ENCODE measurements around the gene PTPRD. TPM values are rescaled to one million over a fixed set of nuclear protein-coding genes. Genes with fewer than 3 reads are reported as not detected.
"Not testable (repeated sequence)": the region's sequence is repeated elsewhere in the genome, so short reads cannot be mapped to it uniquely, and the experiment has no call there.

Gene PTPRD
- total and polyA plus RNA-seq, 2 donors (not counting 1 experiment from before 2014, with no cell fraction given): 0.35 to 4.8 TPM

DNA sequence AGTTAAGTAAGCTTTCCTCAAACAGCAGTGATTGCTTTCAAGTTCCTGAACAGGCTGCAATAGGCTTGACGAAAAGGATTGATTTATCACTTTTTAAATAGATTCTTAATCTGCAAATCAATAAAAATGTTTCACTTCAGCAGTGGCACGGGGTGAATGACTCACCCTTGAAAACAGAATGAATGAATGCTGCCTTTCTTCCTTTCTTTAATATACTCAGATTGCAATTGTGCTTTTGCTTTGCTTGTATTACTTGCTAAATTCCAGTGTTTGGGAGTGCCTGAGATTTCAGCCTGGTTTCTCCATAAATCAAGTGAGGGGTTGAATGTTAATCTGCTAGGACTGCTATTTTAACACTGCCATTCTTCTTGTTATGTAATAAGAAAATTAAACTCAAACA is 1293.8 kb downstream of the PTPRD start:
- TF ChIP-seq EZH2 (IDR thresholded peaks at IDR 0.05; ENCODE audit: low read length, missing control alignments): no peak
- TF ChIP-seq, protein P1, sequence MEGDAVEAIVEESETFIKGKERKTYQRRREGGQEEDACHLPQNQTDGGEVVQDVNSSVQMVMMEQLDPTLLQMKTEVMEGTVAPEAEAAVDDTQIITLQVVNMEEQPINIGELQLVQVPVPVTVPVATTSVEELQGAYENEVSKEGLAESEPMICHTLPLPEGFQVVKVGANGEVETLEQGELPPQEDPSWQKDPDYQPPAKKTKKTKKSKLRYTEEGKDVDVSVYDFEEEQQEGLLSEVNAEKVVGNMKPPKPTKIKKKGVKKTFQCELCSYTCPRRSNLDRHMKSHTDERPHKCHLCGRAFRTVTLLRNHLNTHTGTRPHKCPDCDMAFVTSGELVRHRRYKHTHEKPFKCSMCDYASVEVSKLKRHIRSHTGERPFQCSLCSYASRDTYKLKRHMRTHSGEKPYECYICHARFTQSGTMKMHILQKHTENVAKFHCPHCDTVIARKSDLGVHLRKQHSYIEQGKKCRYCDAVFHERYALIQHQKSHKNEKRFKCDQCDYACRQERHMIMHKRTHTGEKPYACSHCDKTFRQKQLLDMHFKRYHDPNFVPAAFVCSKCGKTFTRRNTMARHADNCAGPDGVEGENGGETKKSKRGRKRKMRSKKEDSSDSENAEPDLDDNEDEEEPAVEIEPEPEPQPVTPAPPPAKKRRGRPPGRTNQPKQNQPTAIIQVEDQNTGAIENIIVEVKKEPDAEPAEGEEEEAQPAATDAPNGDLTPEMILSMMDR (conservative IDR thresholded peaks at IDR 0.05 in 1 of 2, IDR thresholded peaks at IDR 0.05 in 1 of 2; ENCODE audit: low read depth in 1 of 2, low read length in 2 of 2): no peak
- H3K4me1 ChIP-seq (ENCODE audit: control insufficient read depth, extremely low read depth, insufficient read depth, low read length): no peaks in the 10 kb centered on the region
- no peaks in the 10 kb centered on the region for H3K36me3 ChIP-seq (ENCODE audit: control insufficient read depth, insufficient read depth, low read length)
- no peak overlapping the region for H3K4me2 ChIP-seq (ENCODE audit: extremely low read depth, insufficient read depth, low read length)
- H3K27me3 ChIP-seq (ENCODE audit: control insufficient read depth, insufficient read depth, low read length): no peaks in the 10 kb centered on the region
- H3K9ac ChIP-seq (ENCODE audit: insufficient read depth, low read length): no peak overlapping the region
- DNase-seq (ENCODE audit: low read depth in 2 of 2): no peak
- H3K27ac ChIP-seq (ENCODE audit: insufficient read depth, low read length): no peak overlapping the region
- no peak overlapping the region for H2AFZ ChIP-seq (ENCODE audit: low read length)
- no peak overlapping the region for H3K4me3 ChIP-seq (replicated peaks in 1 of 4; ENCODE audit: control extremely low read depth in 1 of 4, insufficient read depth in 1 of 4, low read depth in 3 of 4, low read length in 4 of 4)
- no peaks in the 10 kb centered on the region for H3K79me2 ChIP-seq (ENCODE audit: control insufficient read depth, insufficient read depth, low read length)
- H3K9me3 ChIP-seq (ENCODE audit: control insufficient read depth, insufficient read depth, low read depth, low read length): no peaks in the 10 kb centered on the region
- no peaks in the 10 kb centered on the region for H4K20me1 ChIP-seq (ENCODE audit: control insufficient read depth, extremely low read depth, insufficient read depth, low read length)

DNA sequence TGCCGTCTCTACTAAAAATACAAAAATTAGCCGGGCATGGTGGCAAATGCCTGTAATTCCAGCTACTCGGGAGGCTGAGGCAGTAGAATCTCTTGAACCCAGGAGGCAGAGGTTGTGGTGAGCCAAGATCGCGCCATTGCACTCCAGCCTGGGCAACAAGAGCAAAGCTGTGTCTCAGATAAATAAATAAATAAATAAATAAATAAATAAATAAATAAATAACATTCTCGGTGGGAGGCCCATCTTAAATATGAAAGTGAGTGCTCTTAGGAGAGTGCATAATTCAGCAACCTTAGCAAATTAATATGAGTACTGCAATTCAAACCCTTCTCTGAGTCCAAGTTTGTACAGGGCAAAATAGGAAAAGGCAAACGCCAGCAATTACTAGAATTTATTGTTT is 1302.1 kb downstream of the PTPRD start:
- not testable (repeated sequence) for H3K79me2 ChIP-seq (ENCODE audit: control insufficient read depth, insufficient read depth, low read length); DNase-seq (ENCODE audit: low read depth in 2 of 2)

DNA sequence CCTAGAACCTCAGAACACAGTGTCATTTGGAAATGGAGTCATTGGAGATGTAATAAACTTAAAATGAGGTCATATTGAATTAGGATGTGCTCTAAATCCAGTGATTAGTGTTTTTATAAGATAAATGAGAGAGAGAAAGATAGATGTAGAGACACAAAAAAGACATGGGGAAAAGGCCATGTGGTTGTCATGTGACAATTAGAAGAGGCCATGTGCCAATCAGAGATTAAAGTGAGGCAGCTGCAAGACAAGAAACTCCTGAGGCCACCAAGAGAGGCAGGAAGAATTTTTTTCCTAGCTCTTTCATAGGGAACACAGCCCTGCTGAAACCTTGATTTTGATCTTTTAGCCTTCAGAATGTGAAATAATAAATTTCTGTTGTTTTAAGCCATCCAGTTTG is 1307.2 kb downstream of the PTPRD start:
- Histone ChIP-seq H3K4me2 (ENCODE audit: extremely low read depth, insufficient read depth, low read length) (no peak overlapping the region), H3K27ac (ENCODE audit: insufficient read depth, low read length) (no peak overlapping the region), H3K4me1 (ENCODE audit: control insufficient read depth, extremely low read depth, insufficient read depth, low read length) (no peaks in the 10 kb centered on the region), H3K4me3 (replicated peaks in 1 of 4; ENCODE audit: control extremely low read depth in 1 of 4, insufficient read depth in 1 of 4, low read depth in 3 of 4, low read length in 4 of 4) (no peak overlapping the region), H3K79me2 (ENCODE audit: control insufficient read depth, insufficient read depth, low read length) (no peaks in the 10 kb centered on the region), H3K9me3 (ENCODE audit: control insufficient read depth, insufficient read depth, low read depth, low read length) (no peaks in the 10 kb centered on the region), H3K36me3 (ENCODE audit: control insufficient read depth, insufficient read depth, low read length) (no peaks in the 10 kb centered on the region), H4K20me1 (ENCODE audit: control insufficient read depth, extremely low read depth, insufficient read depth, low read length) (no peaks in the 10 kb centered on the region), H3K27me3 (ENCODE audit: control insufficient read depth, insufficient read depth, low read length) (no peaks in the 10 kb centered on the region), H3K9ac (ENCODE audit: insufficient read depth, low read length) (no peak overlapping the region), H2AFZ (ENCODE audit: low read length) (no peak overlapping the region)
- TF ChIP-seq EZH2 (IDR thresholded peaks at IDR 0.05; ENCODE audit: low read length, missing control alignments): no peak
- TF ChIP-seq, protein P1 (conservative IDR thresholded peaks at IDR 0.05 in 1 of 2, IDR thresholded peaks at IDR 0.05 in 1 of 2; ENCODE audit: low read depth in 1 of 2, low read length in 2 of 2): no peak
- no peak for DNase-seq (ENCODE audit: low read depth in 2 of 2)

More for the DNA sequence above, 1302.1 kb downstream of the PTPRD start:
- not testable (repeated sequence) for H3K9ac ChIP-seq (ENCODE audit: insufficient read depth, low read length); H2AFZ ChIP-seq (ENCODE audit: low read length); H3K36me3 ChIP-seq (ENCODE audit: control insufficient read depth, insufficient read depth, low read length); H3K27me3 ChIP-seq (ENCODE audit: control insufficient read depth, insufficient read depth, low read length); H3K4me2 ChIP-seq (ENCODE audit: extremely low read depth, insufficient read depth, low read length); H3K9me3 ChIP-seq (ENCODE audit: control insufficient read depth, insufficient read depth, low read depth, low read length); H4K20me1 ChIP-seq (ENCODE audit: control insufficient read depth, extremely low read depth, insufficient read depth, low read length); H3K4me1 ChIP-seq (ENCODE audit: control insufficient read depth, extremely low read depth, insufficient read depth, low read length); H3K27ac ChIP-seq (ENCODE audit: insufficient read depth, low read length); H3K4me3 ChIP-seq (replicated peaks in 1 of 4; ENCODE audit: control extremely low read depth in 1 of 4, insufficient read depth in 1 of 4, low read depth in 3 of 4, low read length in 4 of 4)

Measured in fibroblast of lung (primary cell).